Measurements from ENCODE around the gene ANP32A. TPM values are rescaled to one million over a fixed set of nuclear protein-coding genes. Genes with fewer than 3 reads are reported as not detected.

The ANP32A gene
- total RNA-seq, 2 experiments from 2014 or later = 55.1 to 57.3 TPM

GRCh38 chr15:68819495-68820294 is 1.0 kb downstream of the ANP32A start:
- Mint-ChIP-seq H3K4me1 (ENCODE audit: low read depth) (peaks cover 45% of the 10 kb centered on the region), H3K9me3 (no peaks in the 10 kb centered on the region), H3K27me3 (no peaks in the 10 kb centered on the region), H3K36me3 (ENCODE audit: low read depth) (peaks cover 43% of the 10 kb centered on the region), H3K4me3 (peak overlapping the region; percentile 95), H3K27ac (peak overlapping the region; percentile 92)
- Histone ChIP-seq H3K27me3 (ENCODE audit: control insufficient read depth in 1 of 2, insufficient read depth in 2 of 2, low read length in 2 of 2) (no peaks in the 10 kb centered on the region), H3K4me1 (ENCODE audit: insufficient read depth, low read length) (peaks cover 26% of the 10 kb centered on the region), H3K27ac (ENCODE audit: low read depth in 1 of 2, low read length in 2 of 2) (peak overlapping the region; percentile 74 to 89), H3K4me3 (ENCODE audit: low read length) (peak overlapping the region; percentile 98), H3K36me3 (ENCODE audit: insufficient read depth, low read length) (no peaks in the 10 kb centered on the region), H3K9me3 (ENCODE audit: control insufficient read depth in 1 of 2, insufficient read depth in 1 of 2, low read length in 2 of 2) (no peaks in the 10 kb centered on the region)
- intact Hi-C loops (cut with DNase I, micrococcal nuclease) = loop anchor here (5.0 to 10.0 kb wide), 4 partner anchors 58 to 635 kb away; partner anchors contain the start of genes FEM1B (in 1 of the 2), GLCE (in 1 of the 2) and RPLP1 (in 1 of the 2)
- ChIA-PET CTCF (interaction anchor here (1.5 kb wide), 1 partner anchor 37 kb away, joined by 11 read pairs; no protein-coding TSS in a partner anchor), POLR2A (interaction anchor here (1.0 to 5.6 kb wide), 12 partner anchors 9 to 633 kb away, joined by 3 to 94 read pairs (median 8); partner anchors contain the start of genes FEM1B and RPLP1)
- ATAC-seq (ENCODE audit: poor library complexity) (peak; percentile 9), DNase-seq (peak in 13 of 14 experiments; percentile 13 to 71 (median 30))
- no peak for TF ChIP-seq CTCF (IDR thresholded peaks at IDR 0.05)

GRCh38 chr15:68818769-68819494 is 1.8 kb downstream of the ANP32A start:
- H3K4me3 ChIP-seq (ENCODE audit: low read length) = peak overlapping the region; percentile 98
- POLR2A ChIA-PET = interaction anchor here (0.8 to 5.6 kb wide), 13 partner anchors 10 to 978 kb away, joined by 3 to 94 read pairs (median 7); partner anchors contain the start of genes FEM1B and RPLP1
- TF ChIP-seq CTCF (IDR thresholded peaks at IDR 0.05) = no peak
- intact Hi-C loops (cut with DNase I, micrococcal nuclease) = loop anchor here in 1 of 2 experiments (10.0 kb wide), 3 partner anchors 346 to 636 kb away; partner anchors contain the start of genes FEM1B, GLCE and RPLP1
- Mint-ChIP-seq H3K27me3 (no peaks in the 10 kb centered on the region), H3K9me3 (no peaks in the 10 kb centered on the region), H3K4me3 (peak overlapping the region; percentile 95), H3K36me3 (ENCODE audit: low read depth) (peaks cover 47% of the 10 kb centered on the region), H3K27ac (peak overlapping the region; percentile 92), H3K4me1 (ENCODE audit: low read depth) (peaks cover 49% of the 10 kb centered on the region)
- no peak for ATAC-seq (ENCODE audit: poor library complexity)
- H3K27ac ChIP-seq (ENCODE audit: low read depth in 1 of 2, low read length in 2 of 2) = peak overlapping the region; percentile 74 to 89
- peak in 10 of 14 experiments; percentile 14 to 61 (median 32) for DNase-seq
- CTCF ChIA-PET = interaction anchor here (1.5 kb wide), 1 partner anchor 36 kb away, joined by 11 read pairs; no protein-coding TSS in a partner anchor
- no peaks in the 10 kb centered on the region for H3K27me3 ChIP-seq (ENCODE audit: control insufficient read depth in 1 of 2, insufficient read depth in 2 of 2, low read length in 2 of 2)
- H3K36me3 ChIP-seq (ENCODE audit: insufficient read depth, low read length) = no peaks in the 10 kb centered on the region
- peaks cover 33% of the 10 kb centered on the region for H3K4me1 ChIP-seq (ENCODE audit: insufficient read depth, low read length)
- H3K9me3 ChIP-seq (ENCODE audit: control insufficient read depth in 1 of 2, insufficient read depth in 1 of 2, low read length in 2 of 2) = no peaks in the 10 kb centered on the region
